H4 (cell line): ENCODE data around the gene COL6A5. TPM values are rescaled to one million over a fixed set of nuclear protein-coding genes. Genes with fewer than 3 reads are reported as not detected.
"Not testable (repeated sequence)": the region's sequence is repeated elsewhere in the genome, so short reads cannot be mapped to it uniquely, and the experiment has no call there.

Source experiments
- DNase-seq: peaks from one replicate; pipeline ENCODE4 v3.0.0-alpha.2; 2015; ENCODE audit warnings: low spot score
- total RNA-seq: library from RNA; depleted of rRNA; stranded (reverse); fragments of >200 nt; shearing (Covaris generic); gene quantifications from 2 replicates; pipeline ENCODE4 v1.2.3, GENCODE V29; 2014

The COL6A5 gene
- total RNA-seq, 1 experiment from 2014 or later, result not detected

DNA sequence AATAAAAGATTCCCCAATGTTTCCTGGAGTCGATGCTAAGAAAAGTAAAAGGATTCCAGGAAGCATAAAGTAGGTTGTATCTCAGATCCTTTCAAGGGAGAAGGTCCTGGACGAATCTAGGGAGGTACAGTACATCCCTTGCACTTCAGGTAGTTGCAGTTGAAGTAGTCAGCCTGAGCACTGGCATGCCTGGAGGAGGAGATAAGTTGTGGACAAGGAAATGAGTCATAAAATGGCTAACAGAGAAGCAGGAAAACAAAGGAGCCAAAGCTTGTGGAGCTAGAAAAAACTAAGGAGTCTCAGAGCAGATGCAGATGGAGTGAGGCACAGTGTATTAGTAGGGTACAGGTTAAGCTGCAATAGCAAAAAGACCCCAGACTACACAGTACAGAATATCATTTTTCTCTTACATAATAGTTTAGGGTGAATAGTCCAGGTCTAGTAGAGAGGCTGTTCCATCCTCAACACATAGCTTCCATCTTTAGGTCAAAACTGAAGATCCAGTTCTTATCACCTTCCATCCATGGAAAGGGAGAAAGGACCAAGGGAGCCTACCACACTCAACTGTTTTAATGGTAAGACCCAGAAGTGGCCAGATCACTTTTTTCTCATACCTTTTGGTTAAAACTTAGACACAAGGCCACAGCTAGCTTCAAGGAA, 41.3 kb downstream of the COL6A5 start:
- no peak for DNase-seq

GRCh38 chr3:130389743-130390478, 44.4 kb downstream of the COL6A5 start:
- no peak for DNase-seq

DNA sequence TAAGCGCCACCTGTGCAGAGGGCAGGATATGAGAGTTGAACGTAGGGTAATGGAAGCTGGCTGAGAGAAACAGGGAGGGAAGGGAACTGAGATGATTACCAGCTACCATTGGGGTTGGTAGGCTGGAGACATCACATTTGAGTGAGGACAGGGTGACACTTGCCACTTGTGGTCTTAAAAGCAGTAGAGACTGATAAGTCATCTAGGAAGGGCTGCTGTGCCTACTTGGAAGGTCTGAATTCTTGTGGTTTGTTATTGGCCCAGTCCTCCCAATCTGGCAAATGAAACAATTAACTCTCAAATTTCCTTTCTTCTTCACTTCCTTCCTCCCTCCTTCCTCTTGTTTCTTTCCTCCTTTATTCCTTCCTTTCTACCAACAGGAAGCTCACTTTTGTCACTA, 46.8 kb downstream of the COL6A5 start:
- DNase-seq, result no peak

DNA sequence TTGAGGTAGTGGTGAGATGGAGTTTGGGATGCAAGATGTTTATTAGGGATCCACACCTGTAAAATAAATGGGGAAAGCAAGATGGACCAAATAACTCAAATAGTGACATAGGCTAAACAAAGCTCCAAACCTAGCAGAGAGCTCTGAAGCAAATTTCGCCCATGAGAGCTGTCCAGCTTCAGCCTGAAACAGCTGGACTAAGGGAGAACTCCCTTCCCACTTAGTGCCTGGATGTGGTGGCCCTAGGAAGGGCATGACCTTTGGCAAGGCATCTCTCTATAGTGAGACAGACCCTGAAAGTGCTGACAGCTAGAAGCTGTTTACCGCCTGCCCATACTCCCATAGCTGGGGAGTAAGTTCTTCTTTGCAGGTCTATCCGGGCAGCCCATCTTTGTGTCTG, 48.1 kb downstream of the COL6A5 start:
- no peak for DNase-seq

GRCh38 chr3:130395331-130395730, 49.9 kb downstream of the COL6A5 start:
- no peak for DNase-seq

DNA sequence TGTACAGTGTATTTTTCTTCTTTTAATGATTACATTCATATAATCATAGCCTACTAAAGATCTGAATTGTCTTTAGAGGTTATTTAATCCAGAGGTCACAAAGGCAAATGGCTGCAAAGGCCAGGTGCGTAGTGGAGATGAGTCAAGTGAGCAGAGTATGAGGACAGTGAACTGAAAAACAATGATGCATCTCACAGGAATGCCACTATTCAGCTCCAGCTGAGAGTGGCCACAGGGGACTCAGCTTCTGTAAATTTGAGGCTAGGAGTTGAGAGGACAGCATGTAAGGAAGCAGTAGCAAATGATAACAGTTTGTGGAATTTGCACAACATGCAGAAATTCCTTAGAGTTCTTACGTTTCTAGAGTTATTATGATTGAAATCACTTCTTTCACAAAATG, 50.4 kb downstream of the COL6A5 start:
- DNase-seq, result peak; percentile 19

DNA sequence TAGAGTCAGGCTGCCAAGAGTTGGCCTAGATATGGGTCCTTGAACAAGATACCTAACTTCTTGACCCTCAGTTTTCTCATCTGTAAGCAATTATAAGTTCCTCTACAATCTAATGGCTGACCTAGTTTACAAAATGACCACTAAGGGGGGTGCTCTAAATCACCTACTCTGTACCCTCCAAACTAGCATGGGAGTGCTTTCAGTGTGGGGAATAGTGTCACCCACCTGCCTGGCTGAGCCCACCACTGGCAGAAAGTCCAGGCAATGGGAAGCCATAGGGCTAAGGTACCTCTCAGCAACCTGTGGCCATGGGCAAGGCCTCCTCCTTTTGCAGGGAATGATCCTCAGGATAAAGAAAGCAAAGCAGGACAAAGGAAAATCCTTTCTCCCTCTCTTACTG, 58.9 kb downstream of the COL6A5 start:
- no peak for DNase-seq

- no peak for DNase-seq
Measured at GRCh38 chr3:130405956-130406355, 60.5 kb downstream of the COL6A5 start.

GRCh38 chr3:130408253-130408652, 62.8 kb downstream of the COL6A5 start:
- not testable (repeated sequence) for DNase-seq

DNA sequence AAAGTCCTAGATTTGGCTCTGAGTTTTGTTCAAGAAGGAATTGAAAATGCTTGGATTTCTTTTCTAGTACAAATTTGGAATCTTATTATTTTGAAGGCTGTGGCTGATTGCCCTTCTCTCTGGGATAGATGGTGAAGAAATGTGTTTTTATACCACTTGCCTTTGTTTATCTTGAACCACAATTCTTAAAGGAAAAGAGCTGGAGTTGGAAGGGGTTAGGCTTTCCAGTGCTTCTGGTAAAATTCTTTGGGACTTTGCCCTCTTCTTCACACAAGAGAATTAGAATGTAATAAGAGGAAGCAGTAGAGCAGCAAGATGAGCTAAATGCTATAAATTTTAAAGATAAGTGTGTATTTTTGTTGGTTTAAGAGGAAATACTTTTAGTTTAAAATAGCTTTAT, 65.8 kb downstream of the COL6A5 start:
- DNase-seq, result no peak

- no peak for DNase-seq
Measured at GRCh38 chr3:130412991-130413560, 67.6 kb downstream of the COL6A5 start.

DNA sequence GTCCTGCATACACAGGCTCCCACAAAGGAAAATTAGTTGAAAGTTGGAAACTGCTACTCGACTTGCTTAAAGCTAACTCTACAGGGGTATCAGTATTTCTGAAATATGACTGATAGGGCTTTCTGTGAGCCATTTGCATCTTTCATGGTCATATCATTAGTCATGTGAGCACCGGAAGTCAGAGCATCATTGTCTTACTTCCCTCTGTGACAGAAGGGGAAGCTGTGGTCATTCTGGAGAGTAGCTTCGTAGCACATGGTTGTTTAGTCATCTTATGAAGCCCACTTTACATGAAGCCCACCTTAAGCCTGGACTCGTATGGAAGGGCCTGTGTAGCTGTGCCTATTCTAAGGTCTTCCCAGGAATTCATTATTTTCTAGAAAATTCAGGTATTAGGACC, 69.0 kb downstream of the COL6A5 start:
- no peak for DNase-seq

DNA sequence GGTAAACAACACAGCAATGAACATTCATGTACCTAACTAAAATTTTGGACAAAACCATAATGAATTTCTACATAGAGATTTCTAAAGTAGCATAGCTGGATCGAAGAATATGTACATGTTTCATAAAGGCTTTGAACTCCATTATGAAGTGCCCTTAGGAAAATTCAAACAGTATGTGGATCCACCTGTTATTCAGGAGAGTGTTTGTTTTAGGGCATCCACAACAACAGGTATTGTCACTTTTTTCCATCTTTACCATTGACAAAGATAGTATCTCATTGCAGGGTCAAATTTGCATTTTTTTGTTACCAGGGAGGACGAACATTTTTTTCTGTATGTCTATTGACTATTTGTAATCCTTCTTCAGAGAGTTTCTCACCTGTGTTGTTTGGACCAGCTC, 75.0 kb downstream of the COL6A5 start:
- no peak for DNase-seq

DNA sequence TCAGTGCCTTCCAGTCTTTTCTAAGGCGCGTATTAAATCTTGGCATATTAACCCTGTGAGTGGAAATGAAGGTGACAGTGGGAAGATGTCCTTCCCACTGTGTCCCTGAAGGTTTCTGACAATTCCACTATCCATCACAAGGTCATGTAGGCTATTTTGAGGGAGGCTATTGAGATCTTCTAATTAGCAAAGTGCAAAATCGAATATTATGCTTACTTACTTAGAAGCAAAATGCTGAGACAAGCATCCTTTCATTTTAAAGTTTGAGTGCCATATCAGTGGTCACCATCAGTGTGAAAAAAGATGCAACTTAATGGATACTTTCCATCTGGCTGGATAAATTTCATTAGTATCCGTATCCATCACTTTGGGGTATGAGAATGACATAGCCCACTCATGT, 77.6 kb downstream of the COL6A5 start:
- no peak for DNase-seq

GRCh38 chr3:130424837-130425236, 79.4 kb downstream of the COL6A5 start:
- no peak for DNase-seq

- no peak for DNase-seq
Measured at GRCh38 chr3:130425484-130425883, 80.0 kb downstream of the COL6A5 start.

- DNase-seq, result no peak
Measured at GRCh38 chr3:130426206-130426605, 80.7 kb downstream of the COL6A5 start.

DNA sequence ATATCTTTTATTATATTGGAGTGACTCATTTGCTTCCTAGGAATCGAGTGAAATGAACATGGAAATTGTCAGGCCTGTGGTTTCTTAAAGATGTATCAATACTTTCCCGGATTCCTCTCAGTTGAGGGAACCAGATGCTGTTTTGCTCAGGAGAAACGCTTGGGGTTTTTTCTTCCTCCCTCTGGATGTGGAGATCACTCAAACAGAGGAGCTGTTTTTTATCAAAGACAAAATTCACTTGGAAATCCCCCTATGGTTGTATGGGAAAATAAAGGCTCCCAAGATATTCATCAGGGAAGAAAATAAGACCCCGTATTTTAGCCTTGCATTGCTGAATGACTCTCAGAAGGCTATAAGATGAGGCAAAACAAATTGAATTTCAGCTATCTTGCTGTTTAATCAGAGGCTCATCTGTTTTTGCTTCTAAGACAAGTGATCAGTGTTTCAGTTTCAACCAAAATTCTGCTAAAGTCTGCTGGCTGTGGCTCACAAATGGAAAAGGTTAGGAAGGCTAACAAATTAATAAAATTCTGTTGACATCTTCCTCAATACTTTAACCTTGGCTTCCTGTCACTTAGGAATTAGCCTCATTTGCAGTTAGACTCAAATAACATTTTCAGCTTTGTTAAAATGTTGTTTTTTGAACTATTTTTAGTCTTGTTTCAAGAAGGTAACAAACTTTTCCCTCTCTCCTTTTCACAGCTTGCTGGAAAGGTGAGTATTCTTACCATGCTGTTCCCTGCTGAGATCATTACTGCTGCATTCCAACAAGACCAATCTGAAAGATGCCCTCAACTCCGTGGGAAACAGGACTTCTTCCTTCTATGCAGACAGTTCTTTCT, 83.6 kb downstream of the COL6A5 start:
- no peak for DNase-seq

GRCh38 chr3:130429713-130430023, 84.2 kb downstream of the COL6A5 start:
- DNase-seq, result no peak

- no peak for DNase-seq
Measured at GRCh38 chr3:130430266-130430665, 84.8 kb downstream of the COL6A5 start.

GRCh38 chr3:130432086-130432485, 86.6 kb downstream of the COL6A5 start:
- not testable (repeated sequence) for DNase-seq

DNA sequence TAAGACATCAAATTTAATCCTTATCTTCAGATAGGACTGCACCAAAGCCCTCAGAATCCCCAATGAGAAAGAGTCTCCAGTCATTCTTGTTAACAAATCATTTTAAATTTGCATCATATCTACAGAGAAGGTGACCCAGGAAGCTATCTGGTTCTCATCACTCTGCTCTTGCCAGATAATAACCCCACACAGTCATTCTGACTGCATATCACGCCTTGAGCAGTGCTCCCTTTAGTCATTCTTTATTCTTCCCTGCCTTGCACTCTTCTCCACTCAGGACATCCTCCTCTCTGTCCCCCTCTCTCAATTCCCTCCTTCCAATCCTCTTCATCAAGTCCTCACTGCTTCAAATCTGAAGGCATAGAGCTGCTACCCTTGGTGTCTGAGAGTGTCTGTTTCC, 87.8 kb downstream of the COL6A5 start:
- DNase-seq, result no peak

GRCh38 chr3:130442284-130442683, 96.8 kb downstream of the COL6A5 start:
- no peak for DNase-seq
